Measurements from ENCODE around the gene CDK16. TPM values are rescaled to one million over a fixed set of nuclear protein-coding genes. Genes with fewer than 3 reads are reported as not detected.

The CDK16 gene
- total RNA-seq, 2 experiments from 2014 or later = 49.9 to 51.3 TPM

GRCh38 chrX:47194194-47194787 lies 24.2 kb upstream of the CDK16 start:
- H3K4me1 Mint-ChIP-seq = peaks cover 44% of the 10 kb centered on the region
- peak overlapping the region; percentile 92 for H3K4me3 Mint-ChIP-seq
- DNase-seq = no peak
- H3K27me3 Mint-ChIP-seq = no peaks in the 10 kb centered on the region
- peak overlapping the region; percentile 93 for H3K27ac Mint-ChIP-seq
- no peaks in the 10 kb centered on the region for H3K9me3 Mint-ChIP-seq
- H3K36me3 Mint-ChIP-seq = peaks cover 17% of the 10 kb centered on the region

GRCh38 chrX:47196098-47196497 lies 22.4 kb upstream of the CDK16 start:
- H3K27me3 Mint-ChIP-seq = no peaks in the 10 kb centered on the region
- H3K9me3 Mint-ChIP-seq = no peaks in the 10 kb centered on the region
- peak overlapping the region; percentile 92 for H3K4me3 Mint-ChIP-seq
- DNase-seq = no peak
- peaks cover 19% of the 10 kb centered on the region for H3K36me3 Mint-ChIP-seq
- H3K4me1 Mint-ChIP-seq = peaks cover 41% of the 10 kb centered on the region
- peak overlapping the region; percentile 82 for H3K27ac Mint-ChIP-seq

GRCh38 chrX:47197526-47197925 lies 21.0 kb upstream of the CDK16 start:
- no peak for DNase-seq
- H3K27ac Mint-ChIP-seq = peak overlapping the region; percentile 82
- no peaks in the 10 kb centered on the region for H3K27me3 Mint-ChIP-seq
- peak overlapping the region; percentile 92 for H3K4me3 Mint-ChIP-seq
- H3K36me3 Mint-ChIP-seq = peaks cover 29% of the 10 kb centered on the region
- peaks cover 39% of the 10 kb centered on the region for H3K4me1 Mint-ChIP-seq
- no peaks in the 10 kb centered on the region for H3K9me3 Mint-ChIP-seq

- Mint-ChIP-seq H3K27me3 (no peaks in the 10 kb centered on the region), H3K9me3 (no peaks in the 10 kb centered on the region), H3K36me3 (peaks cover 29% of the 10 kb centered on the region), H3K4me1 (peaks cover 34% of the 10 kb centered on the region), H3K4me3 (no peak overlapping the region), H3K27ac (peak overlapping the region; percentile 45)
- DNase-seq = no peak
Observed at GRCh38 chrX:47198026-47198686, 20.3 kb upstream of the CDK16 start.

- H3K4me3 Mint-ChIP-seq = no peak overlapping the region
- H3K36me3 Mint-ChIP-seq = peaks cover 28% of the 10 kb centered on the region
- no peaks in the 10 kb centered on the region for H3K9me3 Mint-ChIP-seq
- H3K27me3 Mint-ChIP-seq = no peaks in the 10 kb centered on the region
- H3K4me1 Mint-ChIP-seq = peaks cover 31% of the 10 kb centered on the region
- DNase-seq = no peak
- peak overlapping the region; percentile 45 for H3K27ac Mint-ChIP-seq
Observed at GRCh38 chrX:47198687-47199080, 19.8 kb upstream of the CDK16 start.

- Mint-ChIP-seq H3K36me3 (peaks cover 25% of the 10 kb centered on the region), H3K4me3 (no peak overlapping the region), H3K4me1 (peaks cover 30% of the 10 kb centered on the region), H3K9me3 (no peaks in the 10 kb centered on the region), H3K27ac (no peak overlapping the region), H3K27me3 (no peaks in the 10 kb centered on the region)
- DNase-seq = no peak
Observed at GRCh38 chrX:47199286-47199685, 19.2 kb upstream of the CDK16 start.

- H3K9me3 Mint-ChIP-seq = no peaks in the 10 kb centered on the region
- no peak for DNase-seq
- H3K36me3 Mint-ChIP-seq = peaks cover 19% of the 10 kb centered on the region
- H3K4me1 Mint-ChIP-seq = peaks cover 20% of the 10 kb centered on the region
- no peak overlapping the region for H3K4me3 Mint-ChIP-seq
- peak overlapping the region; percentile 25 for H3K27ac Mint-ChIP-seq
- no peaks in the 10 kb centered on the region for H3K27me3 Mint-ChIP-seq
Observed at GRCh38 chrX:47200385-47201150, 17.9 kb upstream of the CDK16 start.

GRCh38 chrX:47201345-47201944 lies 17.0 kb upstream of the CDK16 start:
- DNase-seq = no peak
- Mint-ChIP-seq H3K9me3 (no peaks in the 10 kb centered on the region), H3K27ac (peak overlapping the region; percentile 31), H3K4me1 (peaks cover 11% of the 10 kb centered on the region), H3K36me3 (peaks cover 19% of the 10 kb centered on the region), H3K27me3 (no peaks in the 10 kb centered on the region), H3K4me3 (no peak overlapping the region)

- H3K36me3 Mint-ChIP-seq = peaks cover 15% of the 10 kb centered on the region
Observed at GRCh38 chrX:47202316-47202715, 16.2 kb upstream of the CDK16 start.

GRCh38 chrX:47202877-47203276 lies 15.6 kb upstream of the CDK16 start:
- DNase-seq = no peak
- peaks cover 15% of the 10 kb centered on the region for H3K36me3 Mint-ChIP-seq
- H3K27ac Mint-ChIP-seq = no peak overlapping the region
- H3K9me3 Mint-ChIP-seq = no peaks in the 10 kb centered on the region
- H3K27me3 Mint-ChIP-seq = no peaks in the 10 kb centered on the region
- no peaks in the 10 kb centered on the region for H3K4me1 Mint-ChIP-seq
- H3K4me3 Mint-ChIP-seq = no peak overlapping the region

More at GRCh38 chrX:47202316-47202715, 16.2 kb upstream of the CDK16 start:
- H3K27ac Mint-ChIP-seq = peak overlapping the region; percentile 16
- DNase-seq = no peak
- no peaks in the 10 kb centered on the region for H3K27me3 Mint-ChIP-seq
- H3K9me3 Mint-ChIP-seq = no peaks in the 10 kb centered on the region
- H3K4me3 Mint-ChIP-seq = no peak overlapping the region
- peaks cover 3% of the 10 kb centered on the region for H3K4me1 Mint-ChIP-seq

GRCh38 chrX:47204970-47205369 lies 13.5 kb upstream of the CDK16 start:
- peaks cover 15% of the 10 kb centered on the region for H3K36me3 Mint-ChIP-seq
- no peaks in the 10 kb centered on the region for H3K27me3 Mint-ChIP-seq
- no peak overlapping the region for H3K27ac Mint-ChIP-seq
- H3K4me1 Mint-ChIP-seq = no peaks in the 10 kb centered on the region
- DNase-seq = no peak
- H3K4me3 Mint-ChIP-seq = no peak overlapping the region
- no peaks in the 10 kb centered on the region for H3K9me3 Mint-ChIP-seq

GRCh38 chrX:47206316-47206715 lies 12.2 kb upstream of the CDK16 start:
- Mint-ChIP-seq H3K4me1 (no peaks in the 10 kb centered on the region), H3K27me3 (no peaks in the 10 kb centered on the region), H3K9me3 (no peaks in the 10 kb centered on the region), H3K36me3 (peaks cover 12% of the 10 kb centered on the region), H3K4me3 (no peak overlapping the region), H3K27ac (peak overlapping the region; percentile 48)
- no peak for DNase-seq

GRCh38 chrX:47208108-47208507 lies 10.4 kb upstream of the CDK16 start:
- Mint-ChIP-seq H3K27me3 (no peaks in the 10 kb centered on the region), H3K4me3 (no peak overlapping the region), H3K36me3 (peaks cover 9% of the 10 kb centered on the region), H3K9me3 (no peaks in the 10 kb centered on the region), H3K27ac (no peak overlapping the region), H3K4me1 (no peaks in the 10 kb centered on the region)
- DNase-seq = no peak

- H3K36me3 Mint-ChIP-seq = peaks cover 11% of the 10 kb centered on the region
- H3K9me3 Mint-ChIP-seq = no peaks in the 10 kb centered on the region
Observed at GRCh38 chrX:47209508-47210238, 8.8 kb upstream of the CDK16 start.

More at GRCh38 chrX:47209508-47210238, 8.8 kb upstream of the CDK16 start:
- no peak for DNase-seq
- Mint-ChIP-seq H3K27ac (no peak overlapping the region), H3K4me3 (no peak overlapping the region), H3K27me3 (no peaks in the 10 kb centered on the region), H3K4me1 (no peaks in the 10 kb centered on the region)

All from activated naive CD8-positive, alpha-beta T cell treated with anti-CD3 and anti-CD28 coated beads for 36 hours (primary cell).